IPS-18a (cell line): ENCODE data around the gene ZNF500.

Source experiments
- H3K27ac ChIP-seq: one replicate; pipeline ENCODE4 v1.5.1; 2013; ENCODE audit warnings: low read length
- H3K27me3 ChIP-seq: one replicate; pipeline ENCODE4 v1.6.1; 2013; ENCODE audit warnings: mild to moderate bottlenecking, low read length; ENCODE audit not compliant: control insufficient read depth, insufficient read depth
- H3K36me3 ChIP-seq: one replicate; pipeline ENCODE4 v1.6.1; 2013; ENCODE audit warnings: low read depth, low read length; ENCODE audit not compliant: control insufficient read depth
- H3K4me1 ChIP-seq: one replicate; pipeline ENCODE4 v1.6.1; 2013; ENCODE audit warnings: low read depth, low read length; ENCODE audit not compliant: control insufficient read depth
- H3K4me3 ChIP-seq: one replicate; pipeline ENCODE4 v1.5.1; 2013; ENCODE audit warnings: low read length
- H3K9ac ChIP-seq: one replicate; pipeline ENCODE4 v1.6.1; 2013; ENCODE audit warnings: mild to moderate bottlenecking, low read length, moderate library complexity
- H3K9me3 ChIP-seq: one replicate; pipeline ENCODE4 v1.6.1; 2013; ENCODE audit warnings: low read depth, low read length; ENCODE audit not compliant: control insufficient read depth

The ZNF500 gene

GRCh38 chr16:4734730-4735535, 32.0 kb downstream of the ZNF500 start:
- H3K36me3 ChIP-seq = peaks cover 7% of the 10 kb centered on the region
- no peak overlapping the region for H3K27ac ChIP-seq
- no peaks in the 10 kb centered on the region for H3K27me3 ChIP-seq
- no peaks in the 10 kb centered on the region for H3K9me3 ChIP-seq
- H3K4me3 ChIP-seq = peak overlapping the region; percentile 97
- H3K4me1 ChIP-seq = peaks cover 3% of the 10 kb centered on the region
- H3K9ac ChIP-seq = peak overlapping the region; percentile 76

- H3K27ac ChIP-seq = no peak within 1 kb of the TSS
- H3K27me3 ChIP-seq = no peaks in the 10 kb centered on the region
- no peaks in the 10 kb centered on the region for H3K9me3 ChIP-seq
- H3K9ac ChIP-seq = peak within 1 kb of the TSS; percentile 76
- H3K4me1 ChIP-seq = peaks cover 3% of the 10 kb centered on the region
- peaks cover 12% of the 10 kb centered on the region for H3K36me3 ChIP-seq
- peak within 1 kb of the TSS; percentile 97 for H3K4me3 ChIP-seq
Measured at GRCh38 chr16:4734063-4734729, 32.8 kb downstream of the ZNF500 start, which contains the start of the genes ANKS3 and DNAAF8. Gene ANKS3 (minus strand): TSS chr16:4734271. CDS start chr16:4730149, 4,122 bp downstream. Gene DNAAF8 (plus strand): TSS chr16:4734537. CDS start chr16:4736515, 1,978 bp downstream.

DNA sequence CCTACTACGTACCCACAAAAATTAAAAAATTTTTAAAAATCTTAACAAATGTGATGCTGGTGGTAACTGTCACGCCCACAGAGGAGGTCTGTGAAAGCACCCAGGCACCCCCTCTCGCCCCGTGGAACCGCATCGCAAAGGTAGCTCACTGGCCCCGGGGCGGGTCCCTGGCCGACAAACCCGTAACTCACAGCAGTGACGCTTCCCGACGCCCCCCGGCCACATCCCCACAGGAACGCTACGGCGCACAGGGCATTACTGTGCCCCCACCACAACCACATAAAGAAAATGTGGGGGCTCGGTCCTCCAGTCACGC, 33.3 kb downstream of the ZNF500 start:
- Histone ChIP-seq H3K4me1 (peaks cover 3% of the 10 kb centered on the region), H3K27ac (no peak overlapping the region), H3K9ac (peak overlapping the region; percentile 76), H3K9me3 (no peaks in the 10 kb centered on the region), H3K36me3 (peaks cover 12% of the 10 kb centered on the region), H3K27me3 (no peaks in the 10 kb centered on the region), H3K4me3 (peak overlapping the region; percentile 97)

DNA sequence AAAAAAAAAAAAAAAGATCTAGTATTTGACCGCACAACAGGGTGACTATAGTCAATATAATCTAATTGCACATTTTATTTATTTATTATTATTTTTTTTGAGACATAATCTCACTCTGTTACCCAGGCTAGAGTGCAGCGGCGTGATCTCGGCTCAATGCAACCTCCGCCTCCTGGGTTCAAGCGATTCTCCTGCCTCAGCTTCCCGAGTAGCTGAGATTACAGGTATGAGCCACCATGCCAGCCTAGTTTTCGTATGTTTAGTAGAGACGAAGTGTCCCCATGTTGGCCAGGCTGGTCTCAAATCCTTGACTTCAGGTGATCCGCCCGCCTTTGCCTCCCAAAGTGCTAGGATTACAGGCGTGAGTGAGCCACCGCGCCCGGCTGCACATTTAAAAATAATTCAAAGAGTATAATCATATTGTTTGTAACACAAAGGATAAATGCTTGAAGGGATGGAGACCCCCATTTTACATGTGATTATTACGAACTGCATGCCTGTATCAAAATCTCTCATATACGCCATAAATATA, 33.7 kb downstream of the ZNF500 start:
- Histone ChIP-seq H3K9ac (peak overlapping the region; percentile 76), H3K9me3 (no peaks in the 10 kb centered on the region), H3K27me3 (no peaks in the 10 kb centered on the region), H3K4me3 (peak overlapping the region; percentile 97), H3K27ac (no peak overlapping the region), H3K4me1 (peaks cover 3% of the 10 kb centered on the region), H3K36me3 (peaks cover 12% of the 10 kb centered on the region)

DNA sequence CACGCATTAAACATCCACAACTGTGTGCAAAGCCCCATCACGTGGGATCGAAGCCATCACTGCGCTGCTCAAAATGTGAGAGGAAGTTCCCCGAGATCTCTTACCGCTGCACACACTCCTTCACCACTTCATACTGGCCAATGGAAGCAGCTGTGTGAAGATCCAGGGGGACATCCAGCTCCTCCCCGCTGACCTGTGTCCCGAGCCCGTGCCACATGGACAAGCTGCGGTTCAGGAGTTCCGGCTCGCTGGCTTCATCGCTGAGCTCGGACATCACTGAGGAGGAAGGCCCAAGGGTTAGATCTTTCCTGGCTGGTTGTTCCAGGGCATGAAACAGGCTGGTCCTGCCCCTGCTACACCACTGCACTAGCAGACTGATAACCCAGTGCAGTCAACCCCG, 37.1 kb downstream of the ZNF500 start:
- Histone ChIP-seq H3K9ac (no peak overlapping the region), H3K9me3 (no peaks in the 10 kb centered on the region), H3K27ac (no peak overlapping the region), H3K36me3 (peaks cover 27% of the 10 kb centered on the region), H3K27me3 (no peaks in the 10 kb centered on the region), H3K4me3 (no peak overlapping the region), H3K4me1 (no peaks in the 10 kb centered on the region)

DNA sequence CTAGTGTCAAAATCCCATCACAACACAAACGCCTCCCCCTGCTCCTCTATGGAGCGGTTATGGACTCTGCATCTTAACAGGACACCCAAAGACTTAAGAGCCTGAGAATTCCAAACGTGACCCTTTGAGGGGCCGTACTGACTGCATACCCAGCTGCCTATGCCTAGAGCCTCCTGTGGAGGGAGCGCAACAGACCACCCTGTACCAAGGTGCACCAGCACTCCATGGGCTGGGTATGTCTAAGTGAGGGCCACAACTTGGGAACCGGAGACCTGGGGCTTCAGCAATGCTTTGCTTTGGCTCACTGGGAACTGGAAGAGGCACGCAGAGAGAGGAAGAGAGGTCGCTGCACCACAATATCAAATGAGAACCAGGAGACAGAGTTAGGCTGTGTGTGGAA, 38.3 kb downstream of the ZNF500 start:
- H3K36me3 ChIP-seq = peaks cover 37% of the 10 kb centered on the region

DNA sequence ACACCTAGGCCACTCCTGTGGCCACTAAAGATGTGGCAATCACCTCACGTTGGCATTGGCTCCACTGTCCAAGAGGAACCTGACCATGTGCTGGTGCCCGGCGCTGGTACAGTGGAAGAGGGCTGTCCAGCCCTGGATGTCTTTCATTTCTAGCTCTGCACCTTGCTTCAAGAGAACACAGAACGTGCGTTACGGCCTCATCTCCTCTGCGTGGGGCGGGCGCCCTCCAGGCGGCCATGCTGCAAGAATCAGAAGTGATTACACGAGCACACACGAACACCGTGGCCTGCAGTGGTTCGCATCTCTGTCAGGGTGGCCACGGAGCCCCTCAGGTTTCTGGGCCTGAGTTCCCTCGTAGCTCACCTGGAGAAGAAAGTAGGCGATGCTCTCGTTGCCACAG, 40.3 kb downstream of the ZNF500 start:
- H3K4me1 ChIP-seq = no peaks in the 10 kb centered on the region
- no peaks in the 10 kb centered on the region for H3K27me3 ChIP-seq
- no peak overlapping the region for H3K9ac ChIP-seq
- no peaks in the 10 kb centered on the region for H3K9me3 ChIP-seq
- H3K4me3 ChIP-seq = no peak overlapping the region
- H3K27ac ChIP-seq = no peak overlapping the region
- H3K36me3 ChIP-seq = peaks cover 40% of the 10 kb centered on the region

More for the DNA sequence above, 38.3 kb downstream of the ZNF500 start:
- Histone ChIP-seq H3K9ac (no peak overlapping the region), H3K9me3 (no peaks in the 10 kb centered on the region), H3K4me3 (no peak overlapping the region), H3K4me1 (no peaks in the 10 kb centered on the region), H3K27me3 (no peaks in the 10 kb centered on the region), H3K27ac (no peak overlapping the region)

GRCh38 chr16:4724661-4725270, 42.2 kb downstream of the ZNF500 start:
- no peaks in the 10 kb centered on the region for H3K4me1 ChIP-seq
- no peaks in the 10 kb centered on the region for H3K9me3 ChIP-seq
- no peaks in the 10 kb centered on the region for H3K27me3 ChIP-seq
- no peak overlapping the region for H3K27ac ChIP-seq
- H3K4me3 ChIP-seq = no peak overlapping the region
- H3K9ac ChIP-seq = no peak overlapping the region
- H3K36me3 ChIP-seq = peaks cover 31% of the 10 kb centered on the region

DNA sequence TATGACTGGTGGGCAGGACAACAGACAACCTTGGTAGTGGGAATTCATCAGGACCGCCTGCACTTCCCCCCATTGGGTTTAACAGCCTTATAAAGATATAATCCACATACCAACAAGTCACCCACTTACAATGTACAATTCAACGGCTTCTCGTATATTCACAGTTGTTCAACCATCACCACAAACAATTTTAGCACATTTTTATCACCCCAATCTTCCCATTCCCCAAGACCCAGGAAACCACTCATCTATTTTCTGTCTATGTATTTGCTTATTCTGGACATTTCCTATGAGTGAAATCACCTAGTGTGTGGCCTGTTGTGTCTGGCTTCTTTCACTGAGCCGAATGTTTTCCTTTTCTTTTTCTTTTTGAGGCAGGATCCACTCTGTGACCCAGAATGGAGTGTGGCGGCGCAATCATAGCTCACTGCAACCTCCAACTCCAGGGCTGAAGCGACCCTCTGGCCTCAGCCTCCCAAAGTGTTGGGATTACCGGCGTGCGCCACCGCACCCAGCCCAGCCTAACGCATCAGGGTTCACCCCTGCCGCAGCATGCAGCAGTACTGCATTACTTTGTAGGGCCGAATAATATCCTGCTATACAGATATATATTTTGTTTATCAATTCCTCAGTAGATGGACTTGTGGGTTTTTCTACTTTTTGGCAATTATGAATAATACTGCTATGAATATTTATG, 43.7 kb downstream of the ZNF500 start:
- H3K9me3 ChIP-seq = no peaks in the 10 kb centered on the region
- no peaks in the 10 kb centered on the region for H3K27me3 ChIP-seq
- no peak overlapping the region for H3K27ac ChIP-seq
- H3K9ac ChIP-seq = no peak overlapping the region
- no peak overlapping the region for H3K4me3 ChIP-seq
- peaks cover 29% of the 10 kb centered on the region for H3K36me3 ChIP-seq
- peaks cover 9% of the 10 kb centered on the region for H3K4me1 ChIP-seq

DNA sequence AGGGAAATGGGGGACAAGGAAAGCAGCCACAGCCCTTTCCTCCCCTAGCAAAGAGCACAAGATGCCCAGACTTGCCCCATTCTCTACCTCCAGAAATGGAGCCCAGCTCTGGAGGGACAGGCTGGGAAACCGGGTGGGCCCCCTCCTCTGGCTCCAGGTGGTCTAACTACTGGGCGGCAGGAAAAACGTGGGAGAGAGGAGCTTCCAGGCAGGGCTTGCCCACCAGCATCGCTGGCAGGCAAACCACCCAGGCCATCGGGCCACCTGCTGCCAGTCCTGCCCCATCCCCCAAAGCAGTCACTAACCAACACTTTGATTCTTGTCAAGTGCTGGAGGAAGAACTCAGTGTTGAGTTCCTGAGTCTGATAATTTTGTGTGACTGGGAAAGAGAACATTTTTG, 48.5 kb downstream of the ZNF500 start:
- no peak overlapping the region for H3K27ac ChIP-seq
- no peak overlapping the region for H3K9ac ChIP-seq
- H3K9me3 ChIP-seq = no peaks in the 10 kb centered on the region
- no peak overlapping the region for H3K4me3 ChIP-seq
- H3K36me3 ChIP-seq = peaks cover 1% of the 10 kb centered on the region
- H3K27me3 ChIP-seq = no peaks in the 10 kb centered on the region
- H3K4me1 ChIP-seq = peaks cover 17% of the 10 kb centered on the region

DNA sequence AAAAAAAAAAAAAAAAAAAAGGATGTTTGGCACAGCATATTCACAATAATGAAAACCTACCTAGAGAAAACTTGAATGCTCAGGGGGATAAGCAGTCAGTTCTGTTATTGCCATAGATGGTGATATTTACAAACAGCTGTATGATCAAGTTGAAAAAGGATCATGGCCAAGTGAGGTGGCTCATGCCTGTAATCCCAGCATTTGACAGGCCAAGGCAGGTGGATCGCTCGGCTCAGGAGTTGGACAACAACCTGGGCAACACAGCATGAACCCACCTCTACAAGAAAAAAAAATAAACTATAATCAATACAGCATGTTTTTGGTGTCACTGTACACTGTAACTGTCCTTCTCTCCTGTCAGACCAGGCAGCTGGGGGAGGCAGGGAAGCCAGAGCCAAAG, 52.0 kb downstream of the ZNF500 start:
- Histone ChIP-seq H3K4me1 (peaks cover 17% of the 10 kb centered on the region), H3K9ac (no peak overlapping the region), H3K36me3 (peaks cover 9% of the 10 kb centered on the region), H3K27ac (no peak overlapping the region), H3K4me3 (no peak overlapping the region), H3K9me3 (no peaks in the 10 kb centered on the region), H3K27me3 (no peaks in the 10 kb centered on the region)
